BLaER1 treated with 17β-estradiol and CSF1 and Interleukin-3, amounts not matched to agents 10 nM and 100 nM (cell line): ENCODE data around the gene EMSY.

Experiments used
- H3K27ac ChIP-seq, 11 experiments: shearing (Covaris generic); formaldehyde crosslinking; 2 replicates each; pipeline ENCODE4 v1.8.1; 2022
- H3K27me3 ChIP-seq, 11 experiments: shearing (Covaris generic); formaldehyde crosslinking; 2 replicates each; pipeline ENCODE4 v1.8.1; 2022
- H3K36me3 ChIP-seq, 11 experiments: shearing (Covaris generic); formaldehyde crosslinking; 2 replicates each; pipeline ENCODE4 v1.8.1; 2022
- H3K4me1 ChIP-seq, 10 experiments: shearing (Covaris generic); formaldehyde crosslinking; 2 replicates each; pipeline ENCODE4 v1.8.1; 2022
- H3K4me2 ChIP-seq, 11 experiments: shearing (Covaris generic); formaldehyde crosslinking; 2 replicates each; pipeline ENCODE4 v1.8.1; 2022
- H3K4me3 ChIP-seq, 10 experiments: shearing (Covaris generic); formaldehyde crosslinking; 2 replicates each; pipeline ENCODE4 v1.8.1; 2022
- H3K9ac ChIP-seq, 11 experiments: shearing (Covaris generic); formaldehyde crosslinking; 2 replicates each; pipeline ENCODE4 v1.8.1; 2022
- H3K9me3 ChIP-seq, 11 experiments: shearing (Covaris generic); formaldehyde crosslinking; replicated peaks in 1 of 11; 2 replicates each; pipeline ENCODE4 v1.8.1; 2022
- H4K20me1 ChIP-seq, 11 experiments: shearing (Covaris generic); formaldehyde crosslinking; 2 replicates each; pipeline ENCODE4 v1.8.1; 2022
- Cebpa-rat ChIP-seq, 11 experiments: shearing (Covaris generic); IDR thresholded peaks; 2 replicates each; pipeline ENCODE4 v1.8.1; 2022

Gene EMSY

DNA sequence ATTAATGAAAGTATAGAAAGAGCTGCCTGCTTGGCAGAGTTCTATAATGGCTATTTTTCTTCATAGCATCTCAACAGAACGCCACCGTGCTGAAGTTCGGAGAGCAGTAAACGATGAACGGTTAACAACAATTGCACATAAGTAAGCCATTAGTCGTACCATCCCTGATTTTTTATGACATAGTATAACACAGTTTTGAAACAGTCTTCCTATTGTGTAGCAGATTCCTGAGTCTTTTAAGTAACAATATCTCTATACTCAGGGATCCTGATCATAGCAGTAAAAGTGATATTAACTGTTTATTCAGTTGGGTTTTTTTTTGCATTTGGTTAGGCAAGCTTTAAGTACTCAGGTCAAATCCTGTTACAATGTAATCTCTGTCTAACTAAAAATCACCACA is 8.4 kb downstream of the EMSY start:
- Histone ChIP-seq H3K36me3 (peaks cover 61 to 100% (median 91%) of the 10 kb centered on the region in 11 experiments), H3K4me1 (no peaks in the 10 kb centered on the region), H4K20me1 (peaks cover 0 to 6% (median 0%) of the 10 kb centered on the region in 11 experiments; a peak in 1 of 22 replicates), H3K27ac (no peak overlapping the region), H3K9me3 (no peaks in the 10 kb centered on the region), H3K27me3 (no peaks in the 10 kb centered on the region), H3K4me2 (no peak overlapping the region), H3K4me3 (no peak overlapping the region), H3K9ac (no peak overlapping the region)
- no peak for TF ChIP-seq Cebpa-rat (IDR thresholded peaks at IDR 0.05)

- Histone ChIP-seq H3K9me3 (no peaks in the 10 kb centered on the region), H3K4me2 (no peak overlapping the region), H3K9ac (no peak overlapping the region), H3K4me3 (no peak overlapping the region), H3K4me1 (no peaks in the 10 kb centered on the region; a peak in 1 of 20 replicates), H3K27ac (no peak overlapping the region), H3K27me3 (no peaks in the 10 kb centered on the region), H3K36me3 (peaks cover 59 to 100% (median 90%) of the 10 kb centered on the region in 11 experiments), H4K20me1 (peaks cover 0 to 6% (median 0%) of the 10 kb centered on the region in 11 experiments; a peak in 1 of 22 replicates)
- no peak for TF ChIP-seq Cebpa-rat (IDR thresholded peaks at IDR 0.05)
Measured at GRCh38 chr11:76455331-76455730, 10.5 kb downstream of the EMSY start.

DNA sequence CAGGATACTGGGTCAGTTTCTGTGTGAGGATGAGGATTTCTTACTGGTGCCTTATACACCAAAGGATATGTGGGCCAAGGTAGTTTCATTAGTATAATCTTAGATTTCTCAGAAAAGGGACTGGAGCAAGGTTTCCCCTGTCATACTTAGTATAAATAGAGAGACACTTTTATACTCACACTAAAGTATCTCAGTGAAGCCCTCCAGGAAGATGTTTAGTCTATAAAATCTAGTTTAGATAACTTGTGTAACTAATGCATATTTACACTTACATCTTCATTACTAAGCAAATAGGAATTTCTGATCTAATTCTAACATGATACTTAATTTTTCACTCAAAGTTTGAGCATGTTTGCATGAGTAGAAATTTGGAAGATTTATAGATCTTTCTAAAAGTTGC is 11.1 kb downstream of the EMSY start:
- Histone ChIP-seq H3K27ac (no peak overlapping the region), H3K4me1 (peaks cover 0 to 6% (median 5%) of the 10 kb centered on the region in 10 experiments; a peak in 10 of 20 replicates), H3K36me3 (peaks cover 59 to 100% (median 90%) of the 10 kb centered on the region in 11 experiments), H3K9me3 (no peaks in the 10 kb centered on the region), H3K9ac (no peak overlapping the region), H3K4me2 (no peak overlapping the region), H3K27me3 (no peaks in the 10 kb centered on the region), H4K20me1 (peaks cover 0 to 4% (median 0%) of the 10 kb centered on the region in 11 experiments; a peak in 2 of 22 replicates), H3K4me3 (no peak overlapping the region)
- TF ChIP-seq Cebpa-rat (IDR thresholded peaks at IDR 0.05) = no peak

DNA sequence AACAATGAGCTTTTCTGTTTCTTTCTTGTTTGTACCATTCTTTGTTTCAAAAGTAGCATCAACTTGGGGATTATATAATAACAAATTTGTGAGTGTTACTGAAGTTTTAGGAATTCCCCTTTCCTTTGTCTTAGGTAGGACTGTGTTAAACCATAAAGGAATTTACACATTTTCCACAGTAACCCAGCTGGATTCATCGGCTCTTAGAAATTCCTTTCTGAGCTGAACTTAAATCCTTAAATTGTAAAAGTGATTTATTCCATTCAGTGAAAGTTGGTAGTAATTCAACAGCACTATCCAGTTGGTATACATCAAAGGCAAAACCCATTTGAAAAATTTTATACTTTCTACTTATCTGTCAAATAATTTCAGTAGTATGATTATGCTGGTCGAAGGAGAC is 11.8 kb downstream of the EMSY start:
- no peak overlapping the region for H3K27ac ChIP-seq
- H3K4me3 ChIP-seq = no peak overlapping the region
- no peak overlapping the region for H3K9ac ChIP-seq
- no peak for TF ChIP-seq Cebpa-rat (IDR thresholded peaks at IDR 0.05)
- H4K20me1 ChIP-seq = peaks cover 0 to 4% (median 0%) of the 10 kb centered on the region in 11 experiments; a peak in 2 of 22 replicates
- H3K4me1 ChIP-seq = peaks cover 0 to 8% (median 5%) of the 10 kb centered on the region in 10 experiments; a peak in 10 of 20 replicates
- no peak overlapping the region for H3K4me2 ChIP-seq
- H3K27me3 ChIP-seq = no peaks in the 10 kb centered on the region
- H3K9me3 ChIP-seq = no peaks in the 10 kb centered on the region
- H3K36me3 ChIP-seq = peaks cover 59 to 100% (median 90%) of the 10 kb centered on the region in 11 experiments

DNA sequence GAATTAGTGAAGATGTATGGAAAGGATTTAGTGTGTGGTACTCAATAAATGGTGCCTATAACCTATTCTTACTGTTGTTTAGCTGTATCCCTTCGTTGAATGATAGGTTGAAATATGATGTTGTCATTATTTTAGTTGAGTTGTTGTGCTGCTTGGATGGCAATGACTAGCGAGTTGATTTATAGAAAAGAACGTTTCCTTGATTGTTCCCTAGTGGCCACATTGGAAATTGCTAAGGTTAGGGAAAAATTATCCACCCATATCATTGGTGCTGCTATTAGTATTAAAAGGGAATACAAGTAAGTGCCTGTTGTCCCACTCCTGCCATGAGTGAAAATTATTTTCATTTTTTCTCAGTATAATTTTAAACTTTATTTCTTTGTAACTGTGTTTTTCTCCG is 14.5 kb downstream of the EMSY start:
- Histone ChIP-seq H3K36me3 (peaks cover 64 to 99% (median 80%) of the 10 kb centered on the region in 11 experiments), H3K9ac (no peak overlapping the region), H3K27ac (no peak overlapping the region), H3K27me3 (no peaks in the 10 kb centered on the region), H3K9me3 (no peaks in the 10 kb centered on the region), H3K4me3 (no peak overlapping the region), H3K4me2 (no peak overlapping the region), H3K4me1 (peaks cover 0 to 8% (median 5%) of the 10 kb centered on the region in 10 experiments; a peak in 10 of 20 replicates), H4K20me1 (peaks cover 0 to 8% (median 0%) of the 10 kb centered on the region in 11 experiments; a peak in 2 of 22 replicates)
- TF ChIP-seq Cebpa-rat (IDR thresholded peaks at IDR 0.05) = no peak

DNA sequence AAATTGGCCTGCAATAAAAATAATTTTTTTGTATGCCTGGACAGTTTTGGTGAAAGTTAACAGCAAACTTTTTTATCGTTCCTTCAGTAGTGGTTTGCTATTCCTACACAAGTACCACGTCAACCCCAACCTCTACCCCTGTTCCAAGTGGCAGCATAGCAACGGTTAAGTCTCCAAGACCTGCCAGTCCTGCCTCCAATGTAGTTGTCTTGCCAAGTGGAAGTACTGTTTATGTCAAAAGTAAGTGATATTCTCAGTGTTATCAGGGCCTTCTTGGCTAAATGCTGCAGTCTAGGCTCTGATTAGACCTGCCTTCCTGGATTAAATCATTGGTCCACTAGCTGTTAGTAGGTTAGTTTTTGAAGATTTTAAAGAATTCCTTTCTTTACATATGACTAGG is 15.0 kb downstream of the EMSY start:
- TF ChIP-seq Cebpa-rat (IDR thresholded peaks at IDR 0.05) = no peak
- Histone ChIP-seq H3K9ac (no peak overlapping the region), H3K36me3 (peaks cover 64 to 99% (median 80%) of the 10 kb centered on the region in 11 experiments), H4K20me1 (peaks cover 0 to 8% (median 0%) of the 10 kb centered on the region in 11 experiments; a peak in 2 of 22 replicates), H3K4me1 (peaks cover 0 to 8% (median 5%) of the 10 kb centered on the region in 10 experiments; a peak in 10 of 20 replicates), H3K27me3 (no peaks in the 10 kb centered on the region), H3K4me2 (no peak overlapping the region), H3K9me3 (no peaks in the 10 kb centered on the region), H3K4me3 (no peak overlapping the region), H3K27ac (no peak overlapping the region)

DNA sequence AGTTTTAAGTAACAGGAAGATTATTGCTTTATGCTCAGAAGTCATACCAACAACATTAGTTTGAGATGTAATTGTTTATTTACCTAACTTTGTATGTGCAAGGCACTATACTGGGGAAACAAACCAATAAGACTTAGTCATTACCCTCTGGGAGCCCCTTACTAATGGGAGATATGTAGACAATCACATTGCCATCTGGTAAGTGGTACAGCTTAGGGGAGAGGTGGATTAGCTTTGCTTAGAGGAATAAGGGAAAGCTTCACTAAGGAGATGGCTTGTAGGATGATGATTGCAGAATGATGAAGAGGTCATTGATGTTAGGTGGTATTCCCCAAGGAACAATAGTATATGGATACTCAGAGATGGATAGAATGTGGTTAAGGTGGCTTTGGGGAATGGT is 17.5 kb downstream of the EMSY start:
- Histone ChIP-seq H3K4me2 (no peak overlapping the region), H3K4me3 (no peak overlapping the region), H3K4me1 (peaks cover 0 to 8% (median 5%) of the 10 kb centered on the region in 10 experiments; a peak in 10 of 20 replicates), H3K9me3 (no peaks in the 10 kb centered on the region), H3K27ac (no peak overlapping the region), H3K9ac (no peak overlapping the region), H3K36me3 (peaks cover 70 to 97% (median 84%) of the 10 kb centered on the region in 11 experiments), H3K27me3 (no peaks in the 10 kb centered on the region), H4K20me1 (peaks cover 0 to 8% (median 0%) of the 10 kb centered on the region in 11 experiments; a peak in 2 of 22 replicates)
- TF ChIP-seq Cebpa-rat (IDR thresholded peaks at IDR 0.05) = no peak

DNA sequence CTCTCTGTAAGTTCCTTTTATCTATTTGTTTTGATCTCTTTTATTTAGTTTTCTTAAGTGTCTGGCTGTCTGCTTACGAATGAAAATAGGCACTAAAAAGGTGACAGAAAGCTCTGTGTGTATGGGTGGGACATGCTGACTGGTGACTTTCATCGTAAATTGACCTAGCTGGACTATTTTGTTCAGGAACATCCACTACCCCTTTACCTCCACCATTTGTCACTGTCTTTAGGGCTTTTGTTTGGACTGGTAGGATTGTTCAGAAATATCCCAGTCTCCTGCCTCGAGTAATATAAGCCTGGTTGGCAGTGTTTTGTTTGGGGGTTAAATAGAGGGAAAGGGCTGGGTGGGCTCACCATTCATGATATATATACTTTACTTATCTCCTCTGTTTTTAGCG is 20.9 kb downstream of the EMSY start:
- H3K4me2 ChIP-seq = no peak overlapping the region
- peaks cover 0 to 11% (median 0%) of the 10 kb centered on the region in 11 experiments; a peak in 2 of 22 replicates for H4K20me1 ChIP-seq
- peaks cover 0 to 4% (median 2%) of the 10 kb centered on the region in 10 experiments; a peak in 10 of 20 replicates for H3K4me1 ChIP-seq
- no peaks in the 10 kb centered on the region for H3K27me3 ChIP-seq
- H3K4me3 ChIP-seq = no peak overlapping the region
- no peak overlapping the region for H3K9ac ChIP-seq
- peaks cover 72 to 97% (median 83%) of the 10 kb centered on the region in 11 experiments for H3K36me3 ChIP-seq
- no peak overlapping the region for H3K27ac ChIP-seq
- no peak for TF ChIP-seq Cebpa-rat (IDR thresholded peaks at IDR 0.05)
- no peaks in the 10 kb centered on the region for H3K9me3 ChIP-seq

GRCh38 chr11:76466666-76467065 is 21.8 kb downstream of the EMSY start:
- Histone ChIP-seq H3K4me2 (no peak overlapping the region), H3K27me3 (no peaks in the 10 kb centered on the region), H4K20me1 (peaks cover 0 to 11% (median 0%) of the 10 kb centered on the region in 11 experiments; a peak in 1 of 22 replicates), H3K9ac (no peak overlapping the region), H3K4me1 (no peaks in the 10 kb centered on the region), H3K36me3 (peaks cover 70 to 97% (median 83%) of the 10 kb centered on the region in 11 experiments), H3K27ac (no peak overlapping the region), H3K4me3 (no peak overlapping the region), H3K9me3 (no peaks in the 10 kb centered on the region)
- no peak for TF ChIP-seq Cebpa-rat (IDR thresholded peaks at IDR 0.05)

GRCh38 chr11:76469141-76469540 is 24.3 kb downstream of the EMSY start:
- no peak overlapping the region for H3K4me2 ChIP-seq
- no peak overlapping the region for H3K27ac ChIP-seq
- no peaks in the 10 kb centered on the region for H3K9me3 ChIP-seq
- H4K20me1 ChIP-seq = 0 out of 22 replicates have a peak, but pooled peaks cover 0 to 7% (median 0%) of the 10 kb centered on the region in 11 experiments
- H3K4me1 ChIP-seq = no peaks in the 10 kb centered on the region
- no peak overlapping the region for H3K4me3 ChIP-seq
- TF ChIP-seq Cebpa-rat (IDR thresholded peaks at IDR 0.05) = no peak
- no peaks in the 10 kb centered on the region for H3K27me3 ChIP-seq
- no peak overlapping the region for H3K9ac ChIP-seq
- H3K36me3 ChIP-seq = peaks cover 75 to 98% (median 91%) of the 10 kb centered on the region in 11 experiments
